Superior temporal gyrus (tissue), 1 donor: ENCODE data around the gene SLC47A2.

ENCODE experiments used
- DNase-seq: peaks from one replicate; pipeline ENCODE4 v3.0.0-alpha.2; 2016; ENCODE audit errors: extremely low spot score

The SLC47A2 gene

GRCh38 chr17:19726631-19727376, 10.4 kb upstream of the SLC47A2 start:
- peak; percentile 23 for DNase-seq

- DNase-seq = no peak
Measured at GRCh38 chr17:19725486-19725885, 9.1 kb upstream of the SLC47A2 start.

GRCh38 chr17:19724501-19725420, 8.4 kb upstream of the SLC47A2 start:
- peak; percentile 37 for DNase-seq

GRCh38 chr17:19723964-19724363, 7.6 kb upstream of the SLC47A2 start:
- no peak for DNase-seq

- no peak for DNase-seq
Measured at GRCh38 chr17:19720631-19721426, 4.4 kb upstream of the SLC47A2 start.

GRCh38 chr17:19720210-19720475, 3.8 kb upstream of the SLC47A2 start:
- DNase-seq = no peak

GRCh38 chr17:19719355-19720209, 3.2 kb upstream of the SLC47A2 start:
- DNase-seq = no peak

- no peak for DNase-seq
Measured at GRCh38 chr17:19718613-19719354, 2.4 kb upstream of the SLC47A2 start.

- DNase-seq = no peak
Measured at GRCh38 chr17:19718041-19718612, 1.7 kb upstream of the SLC47A2 start.

GRCh38 chr17:19717411-19717908, 1.1 kb upstream of the SLC47A2 start:
- no peak for DNase-seq

GRCh38 chr17:19717031-19717360, 612 bp upstream of the SLC47A2 start:
- DNase-seq = no peak

- DNase-seq = no peak
Measured at GRCh38 chr17:19714542-19715411, 1.6 kb downstream of the SLC47A2 start.

- no peak for DNase-seq
Measured at GRCh38 chr17:19713901-19714361, 2.5 kb downstream of the SLC47A2 start.

GRCh38 chr17:19713462-19713861, 2.9 kb downstream of the SLC47A2 start:
- DNase-seq = no peak

- no peak for DNase-seq
Measured at GRCh38 chr17:19712436-19713004, 3.9 kb downstream of the SLC47A2 start.

- no peak for DNase-seq
Measured at GRCh38 chr17:19709841-19710240, 6.5 kb downstream of the SLC47A2 start.

- no peak for DNase-seq
Measured at GRCh38 chr17:19708431-19709175, 7.8 kb downstream of the SLC47A2 start.

GRCh38 chr17:19707728-19708221, 8.6 kb downstream of the SLC47A2 start:
- DNase-seq = no peak
